ENCODE results near the gene BTBD7. TPM values are rescaled to one million over a fixed set of nuclear protein-coding genes. Genes with fewer than 3 reads are reported as not detected.

The BTBD7 gene
- polyA plus RNA-seq, 1 experiment: 24.4 TPM

DNA sequence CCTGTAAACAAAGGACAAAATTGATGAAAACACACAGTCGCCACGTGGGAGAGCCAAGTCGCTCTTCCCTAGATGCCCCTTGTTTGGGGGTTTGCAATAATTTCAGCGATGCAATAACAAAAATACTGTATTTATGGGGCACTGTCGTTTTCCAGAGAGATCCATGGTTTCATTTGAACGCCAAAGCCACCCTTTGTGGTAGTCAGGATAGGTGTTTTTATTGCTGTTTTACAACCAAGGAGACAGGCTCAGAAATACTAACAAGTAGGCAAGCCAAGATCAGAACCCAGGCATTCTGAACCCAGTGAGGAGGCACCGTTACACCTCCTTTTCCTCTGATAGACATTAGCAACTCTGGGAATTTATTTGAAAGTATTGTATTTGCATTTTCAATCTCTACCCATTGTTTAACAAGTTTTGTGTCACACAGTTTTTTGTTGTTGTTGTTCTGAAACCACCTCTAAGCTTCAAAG lies 831 bp upstream of the BTBD7 start:
- Histone ChIP-seq H3K9me3 (ENCODE audit: control insufficient read depth, insufficient read depth, low read length) (peaks cover 3% of the 10 kb centered on the region; the same call in 1 of the 2 replicates), H3K27ac (ENCODE audit: low read depth, low read length) (peak overlapping the region; percentile 80), H3K27me3 (ENCODE audit: control insufficient read depth, insufficient read depth, low read length) (no peaks in the 10 kb centered on the region), H3K4me3 (ENCODE audit: low read depth, low read length) (peak overlapping the region; percentile 82)
- POLR2A ChIA-PET: no interaction called here
- TF ChIP-seq, protein P1, sequence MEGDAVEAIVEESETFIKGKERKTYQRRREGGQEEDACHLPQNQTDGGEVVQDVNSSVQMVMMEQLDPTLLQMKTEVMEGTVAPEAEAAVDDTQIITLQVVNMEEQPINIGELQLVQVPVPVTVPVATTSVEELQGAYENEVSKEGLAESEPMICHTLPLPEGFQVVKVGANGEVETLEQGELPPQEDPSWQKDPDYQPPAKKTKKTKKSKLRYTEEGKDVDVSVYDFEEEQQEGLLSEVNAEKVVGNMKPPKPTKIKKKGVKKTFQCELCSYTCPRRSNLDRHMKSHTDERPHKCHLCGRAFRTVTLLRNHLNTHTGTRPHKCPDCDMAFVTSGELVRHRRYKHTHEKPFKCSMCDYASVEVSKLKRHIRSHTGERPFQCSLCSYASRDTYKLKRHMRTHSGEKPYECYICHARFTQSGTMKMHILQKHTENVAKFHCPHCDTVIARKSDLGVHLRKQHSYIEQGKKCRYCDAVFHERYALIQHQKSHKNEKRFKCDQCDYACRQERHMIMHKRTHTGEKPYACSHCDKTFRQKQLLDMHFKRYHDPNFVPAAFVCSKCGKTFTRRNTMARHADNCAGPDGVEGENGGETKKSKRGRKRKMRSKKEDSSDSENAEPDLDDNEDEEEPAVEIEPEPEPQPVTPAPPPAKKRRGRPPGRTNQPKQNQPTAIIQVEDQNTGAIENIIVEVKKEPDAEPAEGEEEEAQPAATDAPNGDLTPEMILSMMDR (IDR thresholded peaks at IDR 0.05; ENCODE audit: low read depth, low read length): no peak
- no peak for DNase-seq (ENCODE audit: low read depth, low spot score)
- CTCF ChIA-PET: interaction anchor here (1.0 to 1.2 kb wide), 2 partner anchors 10 to 74 kb away, joined by 3 read pairs; no protein-coding TSS in a partner anchor

- peak overlapping the region; percentile 76 for H3K4me3 ChIP-seq (ENCODE audit: low read depth, low read length)
- no peaks in the 10 kb centered on the region for H3K27me3 ChIP-seq (ENCODE audit: control insufficient read depth, insufficient read depth, low read length)
- peaks cover 2% of the 10 kb centered on the region; the same call in 1 of the 2 replicates for H3K9me3 ChIP-seq (ENCODE audit: control insufficient read depth, insufficient read depth, low read length)
- POLR2A ChIA-PET: no interaction called here
- TF ChIP-seq, protein P1 (IDR thresholded peaks at IDR 0.05; ENCODE audit: low read depth, low read length): no peak
- peak overlapping the region; percentile 48 for H3K27ac ChIP-seq (ENCODE audit: low read depth, low read length)
- DNase-seq (ENCODE audit: low read depth, low spot score): no peak
- CTCF ChIA-PET: interaction anchor here (1.0 kb wide), 1 partner anchor 125 kb away, joined by 3 read pairs; the partner anchor contains the start of gene UBR7
Observed at GRCh38 chr14:93332397-93332852, 411 bp downstream of the BTBD7 start.

DNA sequence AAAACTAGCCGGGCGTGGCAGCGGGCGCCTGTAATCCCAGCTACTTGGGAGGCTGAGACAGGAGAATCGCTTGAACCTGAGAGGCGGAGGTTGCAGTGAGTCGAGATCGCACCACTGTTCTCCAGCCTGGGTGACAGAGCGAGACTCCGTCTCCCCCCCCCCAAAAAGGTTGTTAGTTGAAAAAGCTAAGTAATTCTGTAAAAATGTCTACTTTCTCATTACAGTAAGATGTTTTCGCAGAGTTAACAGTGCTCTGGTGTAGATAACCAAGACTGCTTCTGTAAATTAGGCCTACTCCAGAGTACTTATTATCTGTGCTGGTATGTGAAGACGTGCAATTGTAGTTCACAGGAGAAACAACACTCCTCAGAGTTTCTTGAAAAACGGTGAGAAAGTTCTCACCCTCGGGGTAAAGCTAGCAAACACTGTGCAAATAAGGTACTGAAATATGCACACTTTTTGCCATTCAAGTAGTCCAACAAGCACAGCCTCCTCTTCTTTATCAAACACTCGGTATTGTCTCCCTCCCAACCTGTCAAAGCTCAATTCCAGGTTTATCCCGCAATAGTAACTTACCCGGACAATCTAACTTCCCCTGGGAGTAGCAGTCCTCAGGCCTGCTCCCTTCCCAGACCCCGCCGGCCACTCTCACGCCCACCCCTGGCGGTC lies 974 bp downstream of the BTBD7 start:
- H3K4me3 ChIP-seq (ENCODE audit: low read depth, low read length): peak overlapping the region; percentile 76
- ChIA-PET CTCF (interaction anchor here (1.0 kb wide), 1 partner anchor 124 kb away, joined by 3 read pairs; the partner anchor contains the start of gene UBR7), POLR2A (no interaction called here)
- no peaks in the 10 kb centered on the region for H3K27me3 ChIP-seq (ENCODE audit: control insufficient read depth, insufficient read depth, low read length)
- H3K27ac ChIP-seq (ENCODE audit: low read depth, low read length): no peak overlapping the region
- no peak for DNase-seq (ENCODE audit: low read depth, low spot score)
- TF ChIP-seq, protein P1 (IDR thresholded peaks at IDR 0.05; ENCODE audit: low read depth, low read length): no peak
- H3K9me3 ChIP-seq (ENCODE audit: control insufficient read depth, insufficient read depth, low read length): no peaks in the 10 kb centered on the region

DNA sequence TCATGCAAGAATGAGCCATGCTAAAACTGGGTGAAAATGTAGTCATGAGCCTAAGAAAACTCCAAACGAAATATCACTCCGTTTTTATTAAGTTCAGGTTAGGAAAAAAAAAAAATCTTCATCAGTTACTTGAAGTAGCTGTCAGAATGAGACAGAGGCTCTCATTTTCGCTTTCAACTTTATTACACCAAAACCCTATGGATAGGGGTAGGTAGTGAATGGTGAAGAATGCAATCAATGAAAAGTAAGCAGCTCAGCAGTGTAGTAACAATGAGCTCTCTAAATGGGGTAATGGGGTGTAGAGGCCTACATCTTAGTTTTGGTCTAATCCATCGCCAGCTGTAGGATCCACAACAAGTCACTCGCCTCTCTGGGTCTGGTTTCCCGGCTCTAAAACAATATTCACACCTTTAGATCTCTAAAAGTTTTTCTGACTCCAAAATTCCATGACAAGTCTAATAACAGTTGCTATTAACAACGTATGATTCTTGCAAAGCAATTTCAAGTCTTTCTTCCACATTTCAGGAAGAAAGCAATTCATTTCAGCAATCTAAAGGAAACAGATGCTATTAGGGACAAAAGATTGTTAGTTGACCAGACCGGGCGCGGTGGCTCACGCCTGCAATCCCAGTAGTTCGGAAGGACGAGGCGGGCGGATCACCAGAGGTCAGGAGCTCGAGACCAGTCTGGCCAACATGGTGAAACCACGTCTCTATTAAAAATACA lies 1.7 kb downstream of the BTBD7 start:
- POLR2A ChIA-PET: no interaction called here
- H3K27ac ChIP-seq (ENCODE audit: low read depth, low read length): no peak overlapping the region
- no peaks in the 10 kb centered on the region for H3K9me3 ChIP-seq (ENCODE audit: control insufficient read depth, insufficient read depth, low read length)
- peak overlapping the region; percentile 76 for H3K4me3 ChIP-seq (ENCODE audit: low read depth, low read length)
- no peaks in the 10 kb centered on the region for H3K27me3 ChIP-seq (ENCODE audit: control insufficient read depth, insufficient read depth, low read length)
- no peak for DNase-seq (ENCODE audit: low read depth, low spot score)
- TF ChIP-seq, protein P1 (IDR thresholded peaks at IDR 0.05; ENCODE audit: low read depth, low read length): no peak
- CTCF ChIA-PET: interaction anchor here (0.9 kb wide), 1 partner anchor 124 kb away, joined by 3 read pairs; no protein-coding TSS in a partner anchor

All from AG04450 (cell line).